Dendritic cell treated with granulocyte-macrophage colony-stimulating factor and Interleukin-4, amounts not matched to agents 40 ng/mL and 50 ng/mL, for 4 days (primary cell): ENCODE results near the gene CALHM4.

Source experiments
- H3K27ac Mint-ChIP-seq: one replicate; pipeline ENCODE4 v1.8.0; 2022; ENCODE audit warnings: mild to moderate bottlenecking, mixed read lengths
- H3K27me3 Mint-ChIP-seq: one replicate; pipeline ENCODE4 v1.8.0; 2022; ENCODE audit warnings: mild to moderate bottlenecking, mixed read lengths
- H3K36me3 Mint-ChIP-seq: one replicate; pipeline ENCODE4 v1.8.0; 2022; ENCODE audit warnings: low read depth, mixed read lengths
- H3K4me1 Mint-ChIP-seq: one replicate; pipeline ENCODE4 v1.8.0; 2022; ENCODE audit warnings: low read depth, mixed read lengths
- H3K4me3 Mint-ChIP-seq: one replicate; pipeline ENCODE4 v1.8.0; 2022; ENCODE audit warnings: mild to moderate bottlenecking, moderate library complexity, mixed read lengths
- H3K9me3 Mint-ChIP-seq: one replicate; pipeline ENCODE4 v1.8.0; 2022; ENCODE audit warnings: mixed read lengths
- intact Hi-C: fragments of 100-400 bp; cut with micrococcal nuclease; formaldehyde crosslinking; loops from one replicate; pipeline ENCODE4 v1.15.0; 2022

CALHM4 gene

GRCh38 chr6:116557893-116558292 lies 4.3 kb downstream of the CALHM4 start:
- no peak overlapping the region for H3K4me3 Mint-ChIP-seq
- no peaks in the 10 kb centered on the region for H3K36me3 Mint-ChIP-seq
- intact Hi-C loops = no loop called here
- no peaks in the 10 kb centered on the region for H3K4me1 Mint-ChIP-seq
- H3K27ac Mint-ChIP-seq = no peak overlapping the region
- no peaks in the 10 kb centered on the region for H3K9me3 Mint-ChIP-seq
- peaks cover 6% of the 10 kb centered on the region for H3K27me3 Mint-ChIP-seq

DNA sequence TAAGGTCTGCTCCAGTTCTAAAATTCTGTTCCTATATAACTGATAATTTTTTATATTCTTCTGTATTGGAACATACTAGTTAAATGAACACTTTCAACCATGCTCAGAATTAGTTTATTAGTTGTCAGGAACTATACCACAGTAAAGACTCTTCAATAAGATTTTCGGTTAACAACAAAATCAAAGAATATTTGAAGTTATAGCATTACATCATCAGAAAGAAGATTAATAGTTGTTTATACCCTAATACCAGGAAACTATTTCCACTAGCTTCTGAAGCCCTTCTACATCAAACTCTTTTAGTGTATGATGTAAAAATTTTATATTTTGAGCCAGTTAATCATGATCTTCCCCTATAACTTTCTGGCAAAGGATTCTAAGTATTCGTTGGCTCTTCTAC lies 6.6 kb downstream of the CALHM4 start:
- intact Hi-C loops = loop anchor here (2.0 kb wide), 1 partner anchor 341 kb away; no protein-coding TSS in a partner anchor

GRCh38 chr6:116561377-116562018 lies 7.9 kb downstream of the CALHM4 start:
- no peak overlapping the region for H3K27ac Mint-ChIP-seq
- peaks cover 2% of the 10 kb centered on the region for H3K9me3 Mint-ChIP-seq
- intact Hi-C loops = loop anchor here (1.0 to 2.0 kb wide), 2 partner anchors 293 to 343 kb away; no protein-coding TSS in a partner anchor
- H3K4me3 Mint-ChIP-seq = no peak overlapping the region
- H3K27me3 Mint-ChIP-seq = peaks cover 13% of the 10 kb centered on the region
- H3K4me1 Mint-ChIP-seq = peaks cover 5% of the 10 kb centered on the region
- no peaks in the 10 kb centered on the region for H3K36me3 Mint-ChIP-seq

More for the DNA sequence above, 6.6 kb downstream of the CALHM4 start:
- Mint-ChIP-seq H3K27ac (no peak overlapping the region), H3K4me1 (peaks cover 4% of the 10 kb centered on the region), H3K27me3 (peaks cover 7% of the 10 kb centered on the region), H3K9me3 (no peaks in the 10 kb centered on the region), H3K36me3 (no peaks in the 10 kb centered on the region), H3K4me3 (no peak overlapping the region)

GRCh38 chr6:116562019-116562403 lies 8.5 kb downstream of the CALHM4 start:
- H3K4me3 Mint-ChIP-seq = no peak overlapping the region
- H3K9me3 Mint-ChIP-seq = peaks cover 7% of the 10 kb centered on the region
- peaks cover 5% of the 10 kb centered on the region for H3K4me1 Mint-ChIP-seq
- no peak overlapping the region for H3K27ac Mint-ChIP-seq
- H3K27me3 Mint-ChIP-seq = peaks cover 13% of the 10 kb centered on the region
- intact Hi-C loops = no loop called here
- no peaks in the 10 kb centered on the region for H3K36me3 Mint-ChIP-seq

GRCh38 chr6:116562614-116563013 lies 9.1 kb downstream of the CALHM4 start:
- H3K4me1 Mint-ChIP-seq = peaks cover 7% of the 10 kb centered on the region
- no peaks in the 10 kb centered on the region for H3K36me3 Mint-ChIP-seq
- intact Hi-C loops = no loop called here
- no peak overlapping the region for H3K27ac Mint-ChIP-seq
- peaks cover 9% of the 10 kb centered on the region for H3K9me3 Mint-ChIP-seq
- peaks cover 13% of the 10 kb centered on the region for H3K27me3 Mint-ChIP-seq
- no peak overlapping the region for H3K4me3 Mint-ChIP-seq

GRCh38 chr6:116563830-116564229 lies 10.3 kb downstream of the CALHM4 start:
- no peak overlapping the region for H3K27ac Mint-ChIP-seq
- H3K36me3 Mint-ChIP-seq = no peaks in the 10 kb centered on the region
- H3K4me3 Mint-ChIP-seq = no peak overlapping the region
- intact Hi-C loops = no loop called here
- peaks cover 13% of the 10 kb centered on the region for H3K27me3 Mint-ChIP-seq
- peaks cover 17% of the 10 kb centered on the region for H3K4me1 Mint-ChIP-seq
- peaks cover 9% of the 10 kb centered on the region for H3K9me3 Mint-ChIP-seq

GRCh38 chr6:116564311-116564710 lies 10.8 kb downstream of the CALHM4 start:
- H3K4me1 Mint-ChIP-seq = peaks cover 21% of the 10 kb centered on the region
- intact Hi-C loops = no loop called here
- no peak overlapping the region for H3K27ac Mint-ChIP-seq
- no peaks in the 10 kb centered on the region for H3K36me3 Mint-ChIP-seq
- H3K4me3 Mint-ChIP-seq = no peak overlapping the region
- peaks cover 9% of the 10 kb centered on the region for H3K9me3 Mint-ChIP-seq
- H3K27me3 Mint-ChIP-seq = peaks cover 13% of the 10 kb centered on the region

GRCh38 chr6:116564921-116565872 lies 11.6 kb downstream of the CALHM4 start:
- Mint-ChIP-seq H3K4me1 (peaks cover 28% of the 10 kb centered on the region), H3K4me3 (peak overlapping the region; percentile 14), H3K27me3 (peaks cover 13% of the 10 kb centered on the region), H3K9me3 (peaks cover 9% of the 10 kb centered on the region), H3K36me3 (no peaks in the 10 kb centered on the region), H3K27ac (peak overlapping the region; percentile 51)
- intact Hi-C loops = no loop called here

DNA sequence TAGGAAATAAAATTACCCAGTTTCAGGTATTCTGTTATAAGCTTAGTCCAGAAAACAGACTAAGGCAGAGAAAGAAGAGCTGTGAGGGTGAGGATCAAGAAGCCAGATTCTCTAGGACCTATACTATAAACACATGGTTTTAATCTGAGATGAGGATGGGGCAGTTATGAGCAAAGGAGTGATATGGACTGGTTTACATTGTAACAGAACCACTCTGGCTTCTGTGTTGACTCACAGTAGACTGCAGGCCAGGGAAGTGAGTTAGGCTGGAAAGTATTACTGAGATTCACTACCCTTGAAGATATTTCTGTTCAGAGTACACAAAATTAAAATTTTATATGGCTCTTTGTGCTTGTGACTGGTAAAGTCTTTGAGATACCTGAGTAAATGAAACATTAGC lies 14.6 kb downstream of the CALHM4 start:
- Mint-ChIP-seq H3K9me3 (peaks cover 9% of the 10 kb centered on the region), H3K36me3 (peaks cover 14% of the 10 kb centered on the region), H3K4me3 (no peak overlapping the region), H3K27me3 (peaks cover 10% of the 10 kb centered on the region), H3K4me1 (peaks cover 41% of the 10 kb centered on the region), H3K27ac (peak overlapping the region; percentile 16)
- intact Hi-C loops = no loop called here

DNA sequence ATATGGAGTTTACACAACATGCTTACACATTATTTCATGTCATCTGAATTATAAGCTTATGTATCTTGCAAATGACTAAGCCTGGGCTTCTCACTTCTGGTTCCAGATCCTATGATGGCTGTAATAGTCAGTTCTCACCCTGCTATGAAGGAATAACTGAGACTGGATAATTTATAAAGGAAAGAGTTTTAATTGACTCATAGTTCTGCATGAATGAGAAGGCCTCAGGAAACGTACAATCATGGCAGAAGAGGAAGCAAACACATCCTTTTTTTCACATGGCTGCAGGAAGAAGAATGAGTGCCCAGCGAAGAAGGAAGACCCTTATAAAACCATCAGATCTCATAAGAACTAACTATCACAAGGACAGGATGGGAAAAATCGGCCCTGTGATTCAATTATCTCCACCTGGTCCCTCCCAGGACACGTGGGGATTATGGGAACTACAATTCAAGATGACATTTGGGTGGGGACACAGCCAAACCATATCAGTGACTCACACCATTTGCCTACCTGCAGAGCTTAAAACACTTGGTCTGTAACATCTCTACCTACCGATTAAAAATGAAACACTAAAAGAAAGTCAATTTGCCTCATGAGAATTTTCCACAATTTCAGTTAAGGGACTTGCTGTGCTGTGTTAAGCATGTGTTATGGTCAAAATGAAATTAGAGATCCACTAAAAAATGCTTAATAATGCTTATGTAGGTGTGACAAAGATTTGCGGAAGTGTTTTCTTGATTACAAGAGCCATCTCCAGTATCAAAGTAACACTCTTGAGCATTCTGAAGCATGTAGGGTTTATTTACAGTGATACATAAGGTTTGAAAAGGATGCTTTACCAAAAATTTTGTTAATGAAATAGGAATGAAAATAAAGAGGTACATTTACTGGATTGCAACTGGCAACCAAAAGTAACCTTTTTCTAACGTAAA lies 15.5 kb downstream of the CALHM4 start:
- H3K27me3 Mint-ChIP-seq = peaks cover 10% of the 10 kb centered on the region
- H3K4me1 Mint-ChIP-seq = peaks cover 44% of the 10 kb centered on the region
- H3K4me3 Mint-ChIP-seq = no peak overlapping the region
- H3K9me3 Mint-ChIP-seq = peaks cover 9% of the 10 kb centered on the region
- intact Hi-C loops = no loop called here
- H3K36me3 Mint-ChIP-seq = peaks cover 16% of the 10 kb centered on the region
- H3K27ac Mint-ChIP-seq = peak overlapping the region; percentile 63

- intact Hi-C loops = loop anchor here (2.0 to 5.0 kb wide), 2 partner anchors 96 to 292 kb away; partner anchors contain the start of genes TSPYL1 and ZUP1
- Mint-ChIP-seq H3K4me3 (peak within 1 kb of the TSS; percentile 97), H3K27me3 (no peaks in the 10 kb centered on the region), H3K36me3 (peaks cover 35% of the 10 kb centered on the region), H3K27ac (peak within 1 kb of the TSS; percentile 94), H3K9me3 (peaks cover 9% of the 10 kb centered on the region), H3K4me1 (peaks cover 45% of the 10 kb centered on the region)
Measured at GRCh38 chr6:116570856-116571682, 17.5 kb downstream of the CALHM4 start, which contains the start of gene RWDD1. Gene RWDD1, plus strand, starts transcription at chr6:116571504. Its CDS starts 79 bp downstream, at chr6:116571583.

DNA sequence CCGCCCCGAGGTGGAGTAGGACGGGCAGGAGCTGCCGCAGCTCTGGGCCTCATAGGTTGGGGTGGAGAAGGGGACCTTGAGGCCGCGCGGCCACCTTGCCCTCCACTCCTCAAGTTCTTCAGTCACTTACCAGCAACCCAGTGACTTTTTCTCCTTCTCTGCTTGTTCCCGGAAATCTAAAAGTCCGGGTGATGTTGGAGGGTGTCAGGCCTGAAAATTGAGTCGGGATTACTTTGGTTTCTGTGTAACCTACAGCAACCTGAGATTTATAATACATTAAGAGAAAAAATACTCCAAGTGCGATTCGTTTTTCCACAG lies 18.1 kb downstream of the CALHM4 start:
- Mint-ChIP-seq H3K9me3 (peaks cover 6% of the 10 kb centered on the region), H3K36me3 (peaks cover 41% of the 10 kb centered on the region), H3K4me1 (peaks cover 51% of the 10 kb centered on the region), H3K4me3 (peak overlapping the region; percentile 97), H3K27ac (peak overlapping the region; percentile 94), H3K27me3 (no peaks in the 10 kb centered on the region)
- intact Hi-C loops = loop anchor here (2.0 to 5.0 kb wide), 2 partner anchors 96 to 293 kb away; partner anchors contain the start of genes TSPYL1 and ZUP1
